Tibial nerve (tissue), 4 donors: ENCODE data around the gene TPD52L1. TPM values are rescaled to one million over a fixed set of nuclear protein-coding genes. Genes with fewer than 3 reads are reported as not detected.

ENCODE experiments used
- DNase-seq, 2 donors: peaks; one replicate each; pipeline ENCODE4 v3.0.0-alpha.2; 2019; ENCODE audit warnings: low spot score in 2 of 2
- H3K27ac ChIP-seq, 4 donors: fragments of 200-600 bp; sonication (generic) in 3 of 4; one replicate each; pipeline ENCODE4 v1.5.1; 2017 to 2019; ENCODE audit warnings: mild to moderate bottlenecking in 1 of 4
- H3K27me3 ChIP-seq, 2 donors: fragments of 200-600 bp; sonication (generic) in 1 of 2; one replicate each; pipeline versions ENCODE4 v1.5.1 to v1.6.0; 2017 to 2019
- H3K36me3 ChIP-seq, 3 donors: fragments of 200-600 bp; sonication (generic); one replicate each; pipeline ENCODE4 v1.5.1; 2018 to 2019
- H3K4me1 ChIP-seq, 4 donors: fragments of 200-600 bp; sonication (generic) in 3 of 4; one replicate each; pipeline ENCODE4 v1.5.1; 2017 to 2019
- H3K4me3 ChIP-seq, 4 donors: fragments of 200-600 bp; sonication (generic) in 3 of 4; one replicate each; pipeline ENCODE4 v1.5.1; 2017 to 2019; ENCODE audit warnings: mild to moderate bottlenecking in 1 of 4, moderate library complexity in 1 of 4
- H3K9me3 ChIP-seq, 4 donors: fragments of 200-600 bp; sonication (generic) in 3 of 4; one replicate each; pipeline ENCODE4 v1.5.1; 2017 to 2019
- CTCF ChIP-seq, 5 experiments: fragments of 200-600 bp in 3 of 5; fragments of 450-650 bp in 2 of 5; sonication (generic) in 3 of 5; IDR thresholded peaks; one replicate each; pipeline ENCODE4 v1.5.1; 2016 to 2019; ENCODE audit warnings: antibody characterized with exemption in 5 of 5, mild to moderate bottlenecking in 3 of 5, moderate library complexity in 2 of 5
- EP300 ChIP-seq, 2 donors: sonication (generic); formaldehyde crosslinking; IDR thresholded peaks; one replicate each; pipeline ENCODE4 v1.6.1; 2017; ENCODE audit warnings: antibody characterized with exemption in 2 of 2, mild to moderate bottlenecking in 1 of 2
- POLR2A ChIP-seq, 2 donors: fragments of 450-650 bp; IDR thresholded peaks; one replicate each; pipeline ENCODE4 v1.6.1; 2017; ENCODE audit warnings: antibody characterized with exemption in 2 of 2, mild to moderate bottlenecking in 2 of 2, moderate library complexity in 2 of 2
- WGBS, 2 donors: methylation state at CpG; one replicate each; pipeline ENCODE4 v1.1.5; 2018; 5-methylcytosine and 5-hydroxymethylcytosine counted together
- total RNA-seq, 4 donors: library from RNA; depleted of rRNA; stranded (reverse); fragments of >200 nt; gene quantifications; one replicate each; pipeline ENCODE4 v1.1.0, GENCODE V29; 2016

Gene TPD52L1
- total RNA-seq, 4 donors from 2014 or later: 28.8 to 55.0 (median 45.6) TPM

DNA sequence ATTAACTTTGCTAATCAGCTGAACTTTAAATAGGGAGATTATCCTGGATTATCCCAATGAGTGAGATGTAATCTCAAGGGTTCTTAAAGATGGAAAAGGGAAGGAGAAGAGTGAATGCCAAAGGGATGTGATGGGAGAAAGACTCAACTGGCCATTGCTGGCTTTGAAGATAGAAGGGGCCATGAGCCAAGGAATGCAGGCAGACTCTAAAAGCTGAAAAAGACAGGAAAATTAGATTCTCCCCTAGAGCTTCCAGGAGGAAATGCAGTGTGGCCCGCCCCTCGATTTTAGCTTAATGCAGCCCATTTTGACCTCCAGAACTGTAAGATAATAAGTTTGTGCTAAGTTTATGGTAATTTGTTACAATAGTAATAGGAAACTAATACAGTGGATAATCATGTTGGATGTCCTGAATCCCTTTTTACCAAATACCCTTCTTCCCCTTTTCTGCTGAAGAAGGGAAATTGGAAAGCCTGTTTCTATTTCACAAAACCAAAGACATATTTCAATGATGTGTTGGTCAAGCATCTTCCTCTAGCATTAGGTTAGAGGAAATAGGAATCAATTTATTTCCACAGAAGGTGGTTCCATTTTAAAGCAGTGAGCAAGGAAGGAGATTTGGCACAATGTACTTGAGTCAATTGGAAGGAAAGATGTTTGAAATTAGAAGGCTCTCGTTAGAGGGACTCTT is 151.5 kb downstream of the TPD52L1 start:
- no peak for TF ChIP-seq CTCF (IDR thresholded peaks at IDR 0.05)
- no peak for TF ChIP-seq POLR2A (IDR thresholded peaks at IDR 0.05)
- no peak for TF ChIP-seq EP300 (IDR thresholded peaks at IDR 0.05)
- no peak overlapping the region for H3K27ac ChIP-seq

GRCh38 chr6:125306756-125307149 is 153.2 kb downstream of the TPD52L1 start:
- no peak overlapping the region for H3K4me3 ChIP-seq
- TF ChIP-seq POLR2A (IDR thresholded peaks at IDR 0.05): no peak
- TF ChIP-seq EP300 (IDR thresholded peaks at IDR 0.05): no peak
- no peak for TF ChIP-seq CTCF (IDR thresholded peaks at IDR 0.05)
- peaks cover 0 to 5% (median 0%) of the 10 kb centered on the region in 4 donors for H3K4me1 ChIP-seq
- no peaks in the 10 kb centered on the region for H3K36me3 ChIP-seq
- H3K27ac ChIP-seq: no peak overlapping the region
- DNase-seq: no peak
- WGBS, 2 donors: 52 to 60% methylated on average over 3 of the region's 3 CpGs
- peaks cover 0 to 5% (median 0%) of the 10 kb centered on the region in 4 donors for H3K9me3 ChIP-seq
- H3K27me3 ChIP-seq: no peaks in the 10 kb centered on the region

More for the DNA sequence above, 151.5 kb downstream of the TPD52L1 start:
- Histone ChIP-seq H3K36me3 (no peaks in the 10 kb centered on the region), H3K4me1 (peaks cover 0 to 10% (median 4%) of the 10 kb centered on the region in 4 donors), H3K4me3 (no peak overlapping the region), H3K9me3 (peaks cover 0 to 5% (median 0%) of the 10 kb centered on the region in 4 donors), H3K27me3 (no peaks in the 10 kb centered on the region)
- no peak for DNase-seq
- 89 to 95% methylated on average over 3 of the region's 3 CpGs for WGBS, 2 donors

DNA sequence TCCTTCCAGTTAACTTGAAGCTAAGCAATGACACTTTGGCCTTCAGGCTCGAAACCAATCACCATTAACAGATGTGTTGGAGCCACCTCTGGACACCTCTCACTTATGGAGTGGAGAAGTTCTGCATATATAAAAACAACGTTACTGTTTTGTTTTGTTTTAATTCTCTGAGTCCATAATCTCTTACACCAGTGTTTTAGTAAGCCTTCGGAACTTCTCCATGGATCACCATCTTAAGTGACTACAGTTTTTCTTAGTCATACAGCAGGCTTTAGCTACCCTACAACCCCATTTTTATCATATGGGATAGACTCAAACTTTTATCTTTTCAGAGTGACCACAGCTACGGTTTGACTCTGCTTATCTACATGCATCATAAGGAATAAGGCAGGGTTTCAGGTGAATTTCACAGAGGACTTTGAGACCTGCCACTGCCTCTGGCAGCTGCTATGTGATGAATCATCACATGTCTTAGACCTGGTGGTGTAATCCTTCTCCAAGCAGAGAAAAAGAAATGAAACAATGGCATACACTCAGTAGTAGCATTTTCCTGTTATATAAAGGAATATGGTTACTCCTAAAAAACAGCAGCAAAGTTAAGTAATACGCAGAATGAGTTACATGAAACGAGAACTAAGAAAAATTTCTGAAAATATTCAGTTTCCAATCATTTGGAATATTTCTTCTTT is 153.7 kb downstream of the TPD52L1 start:
- TF ChIP-seq CTCF (IDR thresholded peaks at IDR 0.05): no peak
- no peak for TF ChIP-seq POLR2A (IDR thresholded peaks at IDR 0.05)
- Histone ChIP-seq H3K27ac (no peak overlapping the region), H3K9me3 (peaks cover 0 to 5% (median 0%) of the 10 kb centered on the region in 4 donors), H3K36me3 (no peaks in the 10 kb centered on the region), H3K4me1 (peaks cover 0 to 5% (median 0%) of the 10 kb centered on the region in 4 donors), H3K27me3 (no peaks in the 10 kb centered on the region), H3K4me3 (no peak overlapping the region)
- 72 to 77% methylated on average over 6 of the region's 6 CpGs for WGBS, 2 donors
- DNase-seq: no peak

DNA sequence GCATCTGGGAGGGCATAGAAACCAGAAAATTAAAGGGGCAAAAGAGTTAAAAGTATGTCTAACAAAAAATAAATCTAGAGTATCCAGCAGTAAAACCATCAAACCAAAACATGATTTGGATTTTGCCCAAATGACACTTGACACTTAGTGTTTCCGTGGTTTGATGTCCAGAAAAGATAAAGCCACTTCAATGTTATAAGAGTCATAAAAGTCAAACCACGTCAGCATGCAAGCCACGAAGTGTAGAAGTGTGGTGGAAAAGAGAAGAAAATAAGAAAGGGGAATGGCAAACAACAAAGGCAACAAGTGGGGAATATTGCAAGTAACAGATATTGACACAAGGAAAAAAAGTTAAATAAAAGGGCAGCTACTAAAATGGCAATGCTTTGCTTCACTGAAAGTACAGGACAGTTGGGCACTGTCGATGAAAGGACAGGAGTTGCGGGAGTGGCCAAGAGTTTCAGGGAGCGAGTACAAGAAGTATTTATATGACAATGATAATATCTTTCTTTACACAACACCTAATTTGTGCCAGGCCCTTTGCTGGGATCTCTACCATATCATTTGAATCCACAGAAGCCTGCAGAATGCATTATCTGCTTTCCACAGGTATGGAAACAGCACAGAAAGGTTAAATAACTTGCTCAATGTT is 154.5 kb downstream of the TPD52L1 start:
- no peaks in the 10 kb centered on the region for H3K36me3 ChIP-seq
- no peak overlapping the region for H3K27ac ChIP-seq
- TF ChIP-seq CTCF (IDR thresholded peaks at IDR 0.05): no peak
- no peak for TF ChIP-seq POLR2A (IDR thresholded peaks at IDR 0.05)
- no peak for TF ChIP-seq EP300 (IDR thresholded peaks at IDR 0.05)
- no peak overlapping the region for H3K4me3 ChIP-seq
- 56 to 58% methylated on average over 6 of the region's 6 CpGs for WGBS, 2 donors
- peaks cover 0 to 5% (median 0%) of the 10 kb centered on the region in 4 donors for H3K9me3 ChIP-seq
- no peak for DNase-seq
- peaks cover 0 to 5% (median 0%) of the 10 kb centered on the region in 4 donors for H3K4me1 ChIP-seq
- H3K27me3 ChIP-seq: no peaks in the 10 kb centered on the region
